GM12878 (cell line): Measurements from ENCODE around the gene CAT. TPM values are rescaled to one million over a fixed set of nuclear protein-coding genes. Genes with fewer than 3 reads are reported as not detected.

Experiments used
- ATAC-seq: fragments of 200-7000 bp; cut with Tn5 transposase; 3 replicates; pipeline ENCODE4 v1.9.1; 2020; ENCODE audit warnings: mild to moderate bottlenecking, moderate library complexity
- BruUV-seq: library from RNA; stranded (reverse); fragments of 400-500 nt; replicated peaks from 2 replicates; lab custom pipeline; 2021; lab: Mats Ljungman, UMichigan
- CTCF ChIA-PET: fragments of 300-600 bp; sonication (Branson Sonifier 250); formaldehyde crosslinking; extraction: SDS; loops from one replicate; lab custom pipeline; 2021; ENCODE audit warnings: inconsistent platforms; lab: Yijun Ruan, JAX
- POLR2A ChIA-PET: fragments of 350-600 bp; formaldehyde crosslinking; extraction: SDS; loops from one replicate; lab custom pipeline; 2021; ENCODE audit warnings: inconsistent platforms; lab: Charles Lee
- RAD21 ChIA-PET: fragments of 300-600 bp; sonication (Branson Sonifier 250); formaldehyde crosslinking; loops from one replicate; lab custom pipeline; 2023; ENCODE audit warnings: antibody characterized with exemption; ENCODE audit not compliant: unreplicated experiment; lab: Charles Lee
- SMC1A ChIA-PET: fragments of 300-600 bp; sonication (Branson Sonifier 250); formaldehyde crosslinking; loops from one replicate; lab custom pipeline; 2023; ENCODE audit not compliant: unreplicated experiment, uncharacterized antibody; lab: Charles Lee
- DNase-seq: peaks from one replicate; pipeline ENCODE4 v3.0.0-alpha.2; 2011; ENCODE audit warnings: low read depth, low spot score
- FAIRE-seq: peaks from 3 replicates; lab custom pipeline; 2011; peaks lifted over from hg19 to GRCh38; lab: Jason Lieb, UNC
- H2AFZ ChIP-seq: 2 replicates; pipeline ENCODE4 v1.6.0; 2011; ENCODE audit warnings: low read depth, low read length, control low read depth; ENCODE audit not compliant: control insufficient read depth
- H3K27ac ChIP-seq: 2 replicates; pipeline ENCODE4 v1.5.1; 2011; ENCODE audit warnings: control low read depth; ENCODE audit not compliant: control insufficient read depth, insufficient read depth
- H3K27me3 ChIP-seq, 2 experiments: replicated peaks in 1 of 2; 2 replicates each; pipeline versions ENCODE4 v1.6.0 to v1.6.1; 2011; ENCODE audit warnings: low read length in 1 of 2; ENCODE audit not compliant: control insufficient read depth in 2 of 2, insufficient read depth in 2 of 2
- H3K36me3 ChIP-seq, 2 experiments: 2 replicates each; pipeline ENCODE4 v1.5.1; 2011; ENCODE audit warnings: low read length in 1 of 2; ENCODE audit not compliant: control insufficient read depth in 2 of 2, insufficient read depth in 2 of 2
- H3K4me1 ChIP-seq: 2 replicates; pipeline ENCODE4 v1.6.1; 2011; ENCODE audit warnings: mild to moderate bottlenecking, low read length, moderate library complexity, mixed read lengths; ENCODE audit not compliant: control insufficient read depth, insufficient read depth
- H3K4me2 ChIP-seq: 2 replicates; pipeline ENCODE4 v1.6.0; 2011; ENCODE audit warnings: control low read depth; ENCODE audit not compliant: control insufficient read depth, insufficient read depth
- H3K4me3 ChIP-seq: fragments of 200-600 bp; sonication (generic); 2 replicates; pipeline ENCODE4 v1.5.1; 2016
- H3K79me2 ChIP-seq: 2 replicates; pipeline ENCODE4 v1.6.0; 2011; ENCODE audit warnings: low read length; ENCODE audit not compliant: control insufficient read depth, insufficient read depth
- H3K9ac ChIP-seq: 2 replicates; pipeline ENCODE4 v1.8.0; 2011; ENCODE audit warnings: low read length, control low read depth, mixed read lengths; ENCODE audit not compliant: control insufficient read depth, insufficient read depth
- H3K9me3 ChIP-seq: replicated peaks from 3 replicates; pipeline ENCODE4 v1.5.1; 2011; ENCODE audit warnings: mild to moderate bottlenecking, low read length; ENCODE audit not compliant: control insufficient read depth, insufficient read depth
- H4K20me1 ChIP-seq: 2 replicates; pipeline ENCODE4 v1.6.0; 2011; ENCODE audit not compliant: control insufficient read depth, insufficient read depth
- CEBPZ ChIP-seq: fragments of 150-350 bp; IDR thresholded peaks from 2 replicates; pipeline ENCODE4 v1.6.1; 2016; ENCODE audit warnings: low read depth, low read length
- ZBTB11 ChIP-seq: fragments of 450-650 bp; formaldehyde crosslinking; IDR thresholded peaks from 2 replicates; pipeline ENCODE4 v1.5.0; 2022; ENCODE audit warnings: mild to moderate bottlenecking, missing genetic modification characterization
- WGBS: methylation state at CpG from one replicate; pipeline ENCODE4 v1.1.6; 2016; ENCODE audit warnings: low lambda C conversion rate; ENCODE audit not compliant: insufficient replicate concordance, insufficient coverage; ENCODE audit errors: missing lambda C conversion rate; 5-methylcytosine and 5-hydroxymethylcytosine counted together
- in situ Hi-C: fragments of 300-500 bp; cut with MboI; formaldehyde crosslinking; loops from 9 replicates; pipeline ENCODE4 v1.14.3; 2018; ENCODE audit warnings: mixed read lengths
- intact Hi-C: fragments of 100-400 bp; cut with micrococcal nuclease; formaldehyde crosslinking; loops from one replicate; pipeline ENCODE4 v1.14.2; 2022; ENCODE audit not compliant: unreplicated experiment
- polyA plus RNA-seq, 11 experiments: library from polyadenylated mRNA; depleted of rRNA in 4 of 11; unstranded in 6 of 11; stranded (reverse) in 5 of 11; fragments of >200 nt; fragmentation: Nextera tagmentation in 4 of 11; fragmentation: Illumina TruSeq in 1 of 11; extraction: Ambion mirVana in 4 of 11; extraction: Trizol in 1 of 11; gene quantifications; 1 replicate in 1 of 11; 2 replicates in 10 of 11; pipeline versions ENCODE4 v1.2.1 to v1.2.3, GENCODE V29; 2011 to 2016; ENCODE audit warnings: inconsistent platforms in 2 of 11, missing spikeins in 2 of 11, low read depth in 1 of 11
- total RNA-seq, 4 experiments: library from RNA; depleted of rRNA in 3 of 4; stranded (reverse); fragments of >200 nt in 3 of 4; fragmentation: Illumina TruSeq in 1 of 4; extraction: Trizol in 1 of 4; gene quantifications; 2 replicates each; pipeline versions ENCODE4 v1.2.1 to v1.2.3, GENCODE V29; 2013 to 2021

Gene CAT
- total and polyA plus RNA-seq, 10 of the 15 experiments (the other 5 are each of a cell fraction or from before 2014, with no cell fraction given): 22.4 to 71.3 (median 33.6) TPM

GRCh38 chr11:34495239-34495723, 56.5 kb downstream of the CAT start (continued):
- TF ChIP-seq CEBPZ: no peak

- no peaks in the 10 kb centered on the region; a peak in 1 of 4 replicates for H3K27me3 ChIP-seq
- POLR2A ChIA-PET: no interaction called here
- no peaks in the 10 kb centered on the region for H3K79me2 ChIP-seq
- 62% methylated on average over 25 of the region's 26 CpGs for WGBS
- H2AFZ ChIP-seq: no peak overlapping the region
- intact Hi-C loops: loop anchor here (10.0 kb wide), 1 partner anchor 641 kb away; no protein-coding TSS in a partner anchor
- DNase-seq (no peak), FAIRE-seq (no peak)
- no peak overlapping the region for H3K27ac ChIP-seq
- H3K36me3 ChIP-seq: no peaks in the 10 kb centered on the region; a peak in 1 of 4 replicates
- no peak overlapping the region for H3K4me3 ChIP-seq
- no peaks in the 10 kb centered on the region for H3K9me3 ChIP-seq
- TF ChIP-seq ZBTB11 (CRISPR knock-in tag): no peak
- TF ChIP-seq, all 136 proteins: peak for 0
- no peaks in the 10 kb centered on the region for H3K4me1 ChIP-seq
- in situ Hi-C loops: loop anchor here (10.0 to 25.0 kb wide), 2 partner anchors 334 to 651 kb away; no protein-coding TSS in a partner anchor
- no peak for ATAC-seq
- RAD21 ChIA-PET: interaction anchor here (2.2 kb wide), 1 partner anchor 129 kb away, joined by 8 read pairs; no protein-coding TSS in a partner anchor
- no peaks in the 10 kb centered on the region for H4K20me1 ChIP-seq
- CTCF ChIA-PET: interaction anchor here (1.3 to 3.0 kb wide), 3 partner anchors 11 to 130 kb away, joined by 3 to 14 read pairs (median 7); partner anchors contain the start of gene ELF5
- no peak overlapping the region for H3K4me2 ChIP-seq
- SMC1A ChIA-PET: interaction anchor here (1.2 kb wide), 1 partner anchor 16 kb away, joined by 3 read pairs; no protein-coding TSS in a partner anchor
- H3K9ac ChIP-seq: no peak overlapping the region
- BruUV-seq: no TSS peak
These were observed 57.1 kb downstream of the CAT start for GRCh38 chr11:34495724-34496377.
